ENCODE measurements around the gene PPP1R15A.
"Not testable (repeated sequence)": the region's sequence is repeated elsewhere in the genome, so short reads cannot be mapped to it uniquely, and the experiment has no call there.

Gene PPP1R15A

DNA sequence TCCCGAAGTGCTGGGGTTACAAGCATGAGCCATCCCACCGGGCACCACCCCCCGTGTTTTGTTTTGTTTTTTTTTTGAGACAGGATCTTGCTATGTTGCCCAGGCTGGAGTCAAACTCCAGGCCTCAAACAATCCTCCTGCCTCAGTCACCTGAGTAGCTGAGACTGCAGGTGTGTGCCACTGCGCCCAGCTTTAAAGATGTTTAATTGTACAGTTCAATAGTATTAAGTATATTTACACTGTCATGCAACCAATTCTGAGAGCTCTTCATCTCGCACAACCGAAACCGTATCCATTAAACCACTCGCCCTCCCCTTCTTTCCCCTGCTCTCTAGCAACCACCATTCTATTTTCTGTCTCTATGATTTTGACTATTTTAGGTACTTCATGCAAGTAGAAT, 43.5 kb downstream of the PPP1R15A start:
- H3K27ac ChIP-seq, result no peak overlapping the region
- TF ChIP-seq, protein P1, sequence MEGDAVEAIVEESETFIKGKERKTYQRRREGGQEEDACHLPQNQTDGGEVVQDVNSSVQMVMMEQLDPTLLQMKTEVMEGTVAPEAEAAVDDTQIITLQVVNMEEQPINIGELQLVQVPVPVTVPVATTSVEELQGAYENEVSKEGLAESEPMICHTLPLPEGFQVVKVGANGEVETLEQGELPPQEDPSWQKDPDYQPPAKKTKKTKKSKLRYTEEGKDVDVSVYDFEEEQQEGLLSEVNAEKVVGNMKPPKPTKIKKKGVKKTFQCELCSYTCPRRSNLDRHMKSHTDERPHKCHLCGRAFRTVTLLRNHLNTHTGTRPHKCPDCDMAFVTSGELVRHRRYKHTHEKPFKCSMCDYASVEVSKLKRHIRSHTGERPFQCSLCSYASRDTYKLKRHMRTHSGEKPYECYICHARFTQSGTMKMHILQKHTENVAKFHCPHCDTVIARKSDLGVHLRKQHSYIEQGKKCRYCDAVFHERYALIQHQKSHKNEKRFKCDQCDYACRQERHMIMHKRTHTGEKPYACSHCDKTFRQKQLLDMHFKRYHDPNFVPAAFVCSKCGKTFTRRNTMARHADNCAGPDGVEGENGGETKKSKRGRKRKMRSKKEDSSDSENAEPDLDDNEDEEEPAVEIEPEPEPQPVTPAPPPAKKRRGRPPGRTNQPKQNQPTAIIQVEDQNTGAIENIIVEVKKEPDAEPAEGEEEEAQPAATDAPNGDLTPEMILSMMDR (conservative IDR thresholded peaks at IDR 0.05), result no peak
- no peak for TF ChIP-seq ZFX (IDR thresholded peaks at IDR 0.05)

DNA sequence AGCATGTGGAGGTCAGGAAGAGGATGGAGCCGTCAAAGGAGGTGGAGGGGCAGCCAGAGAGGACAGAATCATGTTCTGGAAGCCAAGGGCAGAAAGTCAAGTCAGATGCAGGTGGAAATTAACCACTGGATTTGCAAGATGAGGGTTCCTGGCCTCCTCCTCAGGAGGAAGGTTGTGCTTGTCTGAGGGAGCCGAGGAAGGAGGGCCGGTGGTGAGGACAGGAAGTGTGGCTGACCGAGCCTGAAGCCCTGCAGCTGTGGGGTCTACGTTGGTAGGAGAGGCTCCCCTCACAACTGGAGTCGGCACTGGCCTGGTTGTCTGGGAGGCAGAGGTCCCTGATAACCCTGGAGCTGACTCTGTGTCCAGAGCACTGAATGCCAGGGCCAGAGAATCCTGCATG, 45.9 kb downstream of the PPP1R15A start:
- TF ChIP-seq, protein P1 (conservative IDR thresholded peaks at IDR 0.05), result no peak
- H3K27ac ChIP-seq, result no peak overlapping the region

DNA sequence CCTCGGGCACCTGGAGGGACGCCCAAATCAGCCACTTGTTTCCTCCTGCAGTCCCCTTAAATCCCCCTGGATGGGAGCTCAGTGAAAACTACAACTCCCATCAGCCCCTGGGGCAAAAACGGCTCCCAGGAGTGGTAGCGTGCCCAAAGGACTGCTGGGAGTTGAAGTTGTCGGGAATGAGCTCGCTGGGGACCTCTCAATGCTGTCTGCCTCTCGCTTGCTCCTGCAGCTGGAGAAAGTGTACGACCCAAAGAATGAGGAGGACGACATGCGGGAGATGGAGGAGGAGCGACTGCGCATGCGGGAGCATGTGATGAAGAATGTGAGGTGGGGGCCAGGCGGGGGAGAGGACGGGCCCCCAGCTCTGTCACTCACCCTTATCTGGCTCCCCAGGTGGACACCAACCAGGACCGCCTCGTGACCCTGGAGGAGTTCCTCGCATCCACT, 46.6 kb downstream of the PPP1R15A start:
- no peak for TF ChIP-seq ZFX (IDR thresholded peaks at IDR 0.05)
- TF ChIP-seq, protein P1 (conservative IDR thresholded peaks at IDR 0.05), result no peak
- H3K27ac ChIP-seq, result no peak overlapping the region

DNA sequence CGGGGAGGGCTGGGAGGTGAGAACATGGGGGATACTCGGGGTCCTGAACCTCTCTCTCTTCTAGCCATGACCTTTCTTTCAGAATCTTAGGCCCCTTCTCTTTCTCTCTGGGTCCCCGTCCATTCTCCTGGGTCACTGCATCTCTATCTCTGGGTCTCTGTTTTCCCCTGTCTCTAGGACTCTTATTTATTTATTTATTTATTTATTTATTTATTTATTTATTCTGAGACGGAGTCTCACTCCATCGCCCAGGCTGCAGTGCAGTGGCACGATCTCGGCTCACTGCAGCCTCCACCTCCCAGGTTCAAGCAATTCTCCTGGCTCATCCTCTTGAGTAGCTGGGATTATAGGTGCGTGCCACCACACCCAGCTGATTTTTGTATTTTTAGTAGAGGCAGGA, 47.0 kb downstream of the PPP1R15A start:
- not testable (repeated sequence) for H3K27ac ChIP-seq

DNA sequence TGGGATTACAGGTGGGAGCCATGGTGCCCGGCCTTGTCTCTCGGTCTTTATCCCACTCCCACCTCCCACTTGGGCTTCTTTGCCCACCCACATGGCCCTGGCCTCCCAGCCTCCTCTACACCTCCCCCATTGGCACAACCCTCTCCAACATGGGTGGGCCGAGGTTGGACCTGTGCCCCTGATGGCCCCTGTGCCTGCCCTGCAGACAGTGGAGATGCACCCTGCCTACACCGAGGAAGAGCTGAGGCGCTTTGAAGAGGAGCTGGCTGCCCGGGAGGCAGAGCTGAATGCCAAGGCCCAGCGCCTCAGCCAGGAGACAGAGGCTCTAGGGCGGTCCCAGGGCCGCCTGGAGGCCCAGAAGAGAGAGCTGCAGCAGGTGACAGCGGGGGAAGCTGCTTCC, 48.7 kb downstream of the PPP1R15A start:
- TF ChIP-seq, protein P1 (conservative IDR thresholded peaks at IDR 0.05), result no peak
- TF ChIP-seq ZFX (IDR thresholded peaks at IDR 0.05), result no peak
- H3K27ac ChIP-seq, result no peak overlapping the region

DNA sequence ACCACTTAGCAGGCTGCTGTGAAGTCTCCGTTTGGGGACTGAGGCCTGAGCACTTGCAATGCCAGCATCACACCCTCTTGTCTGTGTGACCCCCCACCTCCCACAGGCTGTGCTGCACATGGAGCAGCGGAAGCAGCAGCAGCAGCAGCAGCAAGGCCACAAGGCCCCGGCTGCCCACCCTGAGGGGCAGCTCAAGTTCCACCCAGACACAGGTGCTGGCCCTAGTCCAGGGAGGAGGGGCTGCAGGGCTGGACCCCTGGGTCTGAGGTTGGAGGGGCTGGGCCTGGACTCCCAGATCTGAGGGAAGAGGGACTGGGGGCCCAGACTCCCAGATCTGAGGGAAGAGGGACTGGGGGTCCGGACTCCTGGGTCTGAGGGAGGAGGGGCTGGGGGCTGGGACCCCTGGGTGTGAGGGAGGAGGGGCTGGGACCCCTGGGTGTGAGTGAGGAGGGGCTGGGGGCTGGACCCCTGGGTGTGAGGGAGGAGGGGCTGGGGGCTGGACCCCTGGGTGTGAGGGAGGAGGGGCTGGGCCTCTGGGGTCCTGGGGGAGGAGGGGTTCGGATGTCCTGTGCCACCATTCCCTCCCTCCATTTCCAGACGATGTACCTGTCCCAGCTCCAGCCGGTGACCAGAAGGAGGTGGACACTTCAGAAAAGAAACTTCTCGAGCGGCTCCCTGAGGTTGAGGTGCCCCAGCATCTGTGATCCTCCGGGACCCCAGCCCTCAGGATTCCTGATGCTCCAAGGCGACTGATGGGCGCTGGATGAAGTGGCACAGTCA, 49.7 kb downstream of the PPP1R15A start:
- no peak overlapping the region for H3K27ac ChIP-seq

DNA sequence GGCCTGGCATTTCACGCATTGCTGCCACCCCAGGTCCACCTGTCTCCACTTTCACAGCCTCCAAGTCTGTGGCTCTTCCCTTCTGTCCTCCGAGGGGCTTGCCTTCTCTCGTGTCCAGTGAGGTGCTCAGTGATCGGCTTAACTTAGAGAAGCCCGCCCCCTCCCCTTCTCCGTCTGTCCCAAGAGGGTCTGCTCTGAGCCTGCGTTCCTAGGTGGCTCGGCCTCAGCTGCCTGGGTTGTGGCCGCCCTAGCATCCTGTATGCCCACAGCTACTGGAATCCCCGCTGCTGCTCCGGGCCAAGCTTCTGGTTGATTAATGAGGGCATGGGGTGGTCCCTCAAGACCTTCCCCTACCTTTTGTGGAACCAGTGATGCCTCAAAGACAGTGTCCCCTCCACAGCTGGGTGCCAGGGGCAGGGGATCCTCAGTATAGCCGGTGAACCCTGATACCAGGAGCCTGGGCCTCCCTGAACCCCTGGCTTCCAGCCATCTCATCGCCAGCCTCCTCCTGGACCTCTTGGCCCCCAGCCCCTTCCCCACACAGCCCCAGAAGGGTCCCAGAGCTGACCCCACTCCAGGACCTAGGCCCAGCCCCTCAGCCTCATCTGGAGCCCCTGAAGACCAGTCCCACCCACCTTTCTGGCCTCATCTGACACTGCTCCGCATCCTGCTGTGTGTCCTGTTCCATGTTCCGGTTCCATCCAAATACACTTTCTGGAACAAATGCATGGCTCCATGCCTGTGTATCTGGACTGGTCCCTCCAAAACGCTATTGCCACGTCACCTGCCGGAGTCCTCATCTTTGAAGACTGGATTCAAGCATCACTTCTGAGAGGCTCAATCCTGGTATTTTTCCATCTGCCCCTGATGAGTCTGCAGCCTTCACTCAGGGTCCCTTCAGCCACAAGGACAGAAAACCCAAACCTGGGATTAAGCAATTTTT, 50.6 kb downstream of the PPP1R15A start:
- no peak overlapping the region for H3K27ac ChIP-seq
- TF ChIP-seq ZFX (IDR thresholded peaks at IDR 0.05), result no peak

More for the DNA sequence above, 49.7 kb downstream of the PPP1R15A start:
- TF ChIP-seq, protein P1 (conservative IDR thresholded peaks at IDR 0.05), result no peak
- TF ChIP-seq ZFX (IDR thresholded peaks at IDR 0.05), result no peak

DNA sequence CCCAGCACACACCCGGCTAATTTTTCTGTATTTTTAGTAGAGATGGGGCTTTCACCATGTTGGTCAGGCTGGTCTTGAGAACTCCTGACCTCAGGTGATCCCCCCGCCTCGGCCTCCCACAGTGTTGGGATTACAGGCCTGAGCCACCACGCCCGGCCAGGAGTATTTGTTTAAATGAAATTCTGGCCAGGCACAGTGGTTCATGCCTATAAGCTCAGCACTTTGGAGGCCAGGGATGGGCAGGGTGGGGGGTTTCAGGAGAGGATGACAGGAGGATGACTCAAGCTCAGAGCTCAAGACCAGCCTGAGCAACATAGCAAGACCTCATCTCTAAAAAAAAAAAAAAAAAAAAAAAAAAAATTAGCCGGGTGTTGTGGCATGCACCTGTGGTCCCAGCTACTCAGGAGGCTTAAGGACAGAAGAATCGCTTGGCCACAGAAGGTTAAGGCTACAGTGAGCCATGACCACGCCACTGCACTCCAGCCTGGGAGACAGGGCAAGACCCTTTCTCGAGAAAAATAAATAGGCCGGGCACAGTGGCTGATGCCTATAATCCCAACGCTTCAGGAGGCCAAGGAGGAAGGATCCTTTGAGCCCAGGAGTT, 53.1 kb downstream of the PPP1R15A start:
- TF ChIP-seq ZFX (IDR thresholded peaks at IDR 0.05), result no peak
- TF ChIP-seq, protein P1 (conservative IDR thresholded peaks at IDR 0.05), result no peak
- no peak overlapping the region for H3K27ac ChIP-seq

All from C4-2B (cell line).